Activated T-cell treated with anti-CD3 and anti-CD28 coated beads for 1 hour (primary cell): ENCODE measurements around the gene ZNF532.
"Not testable (repeated sequence)": the region's sequence is repeated elsewhere in the genome, so short reads cannot be mapped to it uniquely, and the experiment has no call there.

Experiments
- DNase-seq: peaks from one replicate; pipeline ENCODE4 v3.0.0-alpha.2; 2020; ENCODE audit warnings: low read depth

Gene ZNF532

GRCh38 chr18:58900015-58900649 lies 35.5 kb downstream of the ZNF532 start:
- DNase-seq, result no peak

- DNase-seq, result no peak
Measured at GRCh38 chr18:58901143-58901542, 36.5 kb downstream of the ZNF532 start.

- DNase-seq, result no peak
Measured at GRCh38 chr18:58901783-58902182, 37.1 kb downstream of the ZNF532 start.

- DNase-seq, result no peak
Measured at GRCh38 chr18:58902961-58903360, 38.3 kb downstream of the ZNF532 start.

- no peak for DNase-seq
Measured at GRCh38 chr18:58903533-58903932, 38.9 kb downstream of the ZNF532 start.

GRCh38 chr18:58905777-58906428 lies 41.2 kb downstream of the ZNF532 start:
- no peak for DNase-seq

- DNase-seq, result no peak
Measured at GRCh38 chr18:58908006-58908405, 43.3 kb downstream of the ZNF532 start.

- no peak for DNase-seq
Measured at GRCh38 chr18:58909521-58909920, 44.8 kb downstream of the ZNF532 start.

GRCh38 chr18:58911241-58911640 lies 46.6 kb downstream of the ZNF532 start:
- no peak for DNase-seq

- DNase-seq, result no peak
Measured at GRCh38 chr18:58911766-58912165, 47.1 kb downstream of the ZNF532 start.

GRCh38 chr18:58915006-58915799 lies 50.5 kb downstream of the ZNF532 start:
- no peak for DNase-seq

GRCh38 chr18:58915995-58916394 lies 51.3 kb downstream of the ZNF532 start:
- DNase-seq, result no peak

GRCh38 chr18:58919934-58920333 lies 55.3 kb downstream of the ZNF532 start:
- not testable (repeated sequence) for DNase-seq

GRCh38 chr18:58922995-58923394 lies 58.3 kb downstream of the ZNF532 start:
- no peak for DNase-seq

GRCh38 chr18:58924473-58924872 lies 59.8 kb downstream of the ZNF532 start:
- DNase-seq, result no peak

GRCh38 chr18:58927659-58928058 lies 63.0 kb downstream of the ZNF532 start:
- no peak for DNase-seq

- no peak for DNase-seq
Measured at GRCh38 chr18:58928386-58928785, 63.7 kb downstream of the ZNF532 start.

- no peak for DNase-seq
Measured at GRCh38 chr18:58929206-58929605, 64.5 kb downstream of the ZNF532 start.

GRCh38 chr18:58934356-58934755 lies 69.7 kb downstream of the ZNF532 start:
- no peak for DNase-seq

- DNase-seq, result no peak
Measured at GRCh38 chr18:58934933-58935577, 70.4 kb downstream of the ZNF532 start.

GRCh38 chr18:58937071-58937886 lies 72.6 kb downstream of the ZNF532 start:
- DNase-seq, result no peak

- DNase-seq, result no peak
Measured at GRCh38 chr18:58937887-58938267, 73.2 kb downstream of the ZNF532 start.
